Esophagus (tissue), 2 donors: Measurements from ENCODE around the gene ESRRB. TPM values are rescaled to one million over a fixed set of nuclear protein-coding genes. Genes with fewer than 3 reads are reported as not detected.

Experiments
- H3K27ac ChIP-seq, 2 donors: one replicate each; pipeline ENCODE4 v1.5.1; 2013; ENCODE audit warnings: low read depth in 2 of 2, mild to moderate bottlenecking in 2 of 2, inconsistent platforms in 1 of 2, low read length in 1 of 2, moderate library complexity in 1 of 2
- H3K27me3 ChIP-seq, 2 donors: one replicate each; pipeline ENCODE4 v1.6.1; 2013; ENCODE audit warnings: low read length in 2 of 2, control low read depth in 1 of 2, mild to moderate bottlenecking in 1 of 2; ENCODE audit not compliant: insufficient read depth in 2 of 2, control insufficient read depth in 1 of 2
- H3K36me3 ChIP-seq, 2 donors: one replicate each; pipeline ENCODE4 v1.6.1; 2013; ENCODE audit warnings: low read length in 1 of 2; ENCODE audit not compliant: control insufficient read depth in 2 of 2, insufficient read depth in 2 of 2
- H3K4me1 ChIP-seq, 2 donors: one replicate each; pipeline ENCODE4 v1.6.1; 2013; ENCODE audit warnings: low read length in 1 of 2; ENCODE audit not compliant: control insufficient read depth in 2 of 2, insufficient read depth in 2 of 2
- H3K4me3 ChIP-seq, 2 donors: one replicate each; pipeline ENCODE4 v1.5.1; 2013; ENCODE audit warnings: low read length in 2 of 2, mild to moderate bottlenecking in 2 of 2, low read depth in 1 of 2, moderate library complexity in 1 of 2
- H3K9me3 ChIP-seq, 2 donors: one replicate each; pipeline ENCODE4 v1.6.1; 2013; ENCODE audit warnings: mild to moderate bottlenecking in 2 of 2, low read depth in 1 of 2, low read length in 1 of 2, moderate library complexity in 1 of 2; ENCODE audit not compliant: control insufficient read depth in 2 of 2, insufficient read depth in 1 of 2
- WGBS, 2 donors: extraction: QIAGEN DNeasy Blood & Tissue Kit; methylation state at CpG; one replicate each; pipeline ENCODE4 v1.1.7; 2013; 5-methylcytosine and 5-hydroxymethylcytosine counted together
- polyA plus RNA-seq, 2 donors: library from polyadenylated mRNA; stranded (reverse); fragments of 200-250 nt; gene quantifications; one replicate each; pipeline ENCODE4 v1.2.3, GENCODE V29; 2013
- donor health status: healthy with polysubstance abuse.
- donor health status: Bipolar disorder and iron deficiency.

ESRRB gene
- polyA plus RNA-seq, 2 donors, result 0.06 TPM; not detected in 1

- Histone ChIP-seq H3K9me3 (no peaks in the 10 kb centered on the region), H3K4me3 (no peak overlapping the region), H3K27ac (no peak overlapping the region), H3K27me3 (peaks cover 4 to 8% of the 10 kb centered on the region in 2 donors), H3K4me1 (peaks cover 6% of the 10 kb centered on the region in 2 donors), H3K36me3 (no peaks in the 10 kb centered on the region)
- 17 to 20% methylated on average over 5 of the region's 5 CpGs for WGBS, 2 donors
Measured at GRCh38 chr14:76377735-76378074, 1.8 kb downstream of the ESRRB start.

- Histone ChIP-seq H3K4me3 (no peak overlapping the region), H3K9me3 (no peaks in the 10 kb centered on the region), H3K4me1 (peaks cover 3 to 6% of the 10 kb centered on the region in 2 donors), H3K27me3 (peaks cover 4 to 8% of the 10 kb centered on the region in 2 donors), H3K27ac (no peak overlapping the region), H3K36me3 (no peaks in the 10 kb centered on the region)
- 32 to 40% methylated on average over 7 of the region's 7 CpGs for WGBS, 2 donors
Measured at GRCh38 chr14:76380991-76381390, 5.1 kb downstream of the ESRRB start.

DNA sequence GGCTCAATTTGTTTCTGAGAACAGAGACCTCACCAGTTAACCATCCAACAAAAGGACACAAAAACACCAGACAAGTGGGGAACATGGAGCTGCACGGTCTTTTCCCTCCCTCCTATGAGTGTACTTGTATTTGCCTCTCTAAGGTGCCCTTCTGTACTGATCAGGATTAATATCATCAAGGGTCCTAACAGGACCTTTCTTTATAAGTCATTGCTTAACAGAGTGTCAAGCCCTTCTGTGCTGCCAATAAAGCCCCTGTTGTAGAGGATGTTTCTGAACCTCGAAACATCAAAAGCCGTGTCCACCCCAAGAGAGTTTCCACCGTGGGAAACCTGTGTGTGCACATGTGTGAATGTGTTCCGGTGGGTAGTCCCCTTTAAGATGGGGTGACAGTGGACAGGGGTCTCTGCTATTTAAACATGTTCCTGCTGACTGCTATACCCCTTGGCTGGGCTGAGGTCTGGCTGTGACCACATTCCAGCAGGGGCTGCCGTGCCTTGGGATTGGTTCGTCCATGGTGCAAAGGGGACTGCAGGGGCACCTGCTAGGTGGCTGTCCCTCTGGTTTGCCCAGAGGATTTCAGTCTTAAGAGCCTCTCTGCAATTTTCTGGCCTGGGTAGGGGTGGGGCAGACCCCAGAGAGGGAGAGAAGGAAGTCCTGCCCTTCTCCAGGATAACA lies 6.0 kb downstream of the ESRRB start:
- WGBS, 2 donors, result 75 to 77% methylated on average over 7 of the region's 7 CpGs
- Histone ChIP-seq H3K36me3 (no peaks in the 10 kb centered on the region), H3K9me3 (no peaks in the 10 kb centered on the region), H3K27me3 (peaks cover 4 to 8% of the 10 kb centered on the region in 2 donors), H3K4me3 (no peak overlapping the region), H3K27ac (no peak overlapping the region), H3K4me1 (peaks cover 0 to 3% of the 10 kb centered on the region in 2 donors)

- Histone ChIP-seq H3K9me3 (no peaks in the 10 kb centered on the region), H3K27me3 (peaks cover 4 to 5% of the 10 kb centered on the region in 2 donors), H3K4me1 (peaks cover 0 to 2% of the 10 kb centered on the region in 2 donors), H3K4me3 (no peak overlapping the region), H3K27ac (no peak overlapping the region), H3K36me3 (no peaks in the 10 kb centered on the region)
- 46 to 50% methylated on average over 1 of the region's 1 CpG for WGBS, 2 donors
Measured at GRCh38 chr14:76382495-76382832, 6.5 kb downstream of the ESRRB start.

GRCh38 chr14:76385435-76385834 lies 9.5 kb downstream of the ESRRB start:
- Histone ChIP-seq H3K27ac (no peak overlapping the region), H3K4me3 (no peak overlapping the region), H3K4me1 (no peaks in the 10 kb centered on the region), H3K9me3 (no peaks in the 10 kb centered on the region), H3K27me3 (peaks cover 0 to 3% of the 10 kb centered on the region in 2 donors), H3K36me3 (no peaks in the 10 kb centered on the region)
- 49 to 58% methylated on average over 4 of the region's 4 CpGs for WGBS, 2 donors

DNA sequence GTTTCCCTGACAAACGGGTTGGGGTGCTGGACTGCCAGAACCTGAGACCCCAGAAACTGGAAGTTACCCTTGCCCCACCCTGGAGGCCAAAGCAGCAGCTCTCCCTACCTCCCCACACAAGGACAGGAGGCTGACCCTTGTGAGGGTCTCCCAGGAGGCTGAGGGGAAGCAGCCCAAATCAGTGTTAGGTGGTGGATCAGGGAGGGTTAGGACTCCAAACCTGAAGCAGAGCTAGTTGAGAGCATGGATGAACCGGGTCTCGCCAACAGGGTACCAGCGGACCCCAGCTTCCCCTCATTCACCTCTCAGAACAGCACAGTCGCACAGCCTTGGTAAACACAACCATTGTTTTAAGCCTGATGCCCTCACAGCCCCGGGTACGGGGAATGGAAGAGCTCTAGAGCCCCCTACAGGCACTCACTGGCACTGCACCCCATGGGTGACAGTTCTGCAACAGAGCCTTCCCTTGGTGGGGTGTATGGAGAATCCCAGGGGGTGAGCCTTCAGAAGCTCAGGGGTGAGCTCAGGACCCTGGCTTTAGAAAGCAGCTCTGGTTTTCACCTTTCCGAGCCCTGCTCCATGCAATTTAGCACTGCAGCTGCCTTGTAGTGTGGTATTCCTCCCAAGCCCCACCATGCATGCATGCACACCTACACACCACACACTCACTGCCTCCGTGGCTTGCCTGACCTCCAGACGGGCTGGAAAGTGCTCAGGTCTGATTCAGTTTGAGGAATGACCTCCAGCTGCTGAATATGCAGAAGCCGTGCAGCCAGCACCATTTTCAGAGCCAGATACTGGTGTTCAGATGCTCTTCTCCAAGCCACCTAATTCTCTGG lies 11.2 kb downstream of the ESRRB start:
- Histone ChIP-seq H3K27me3 (peaks cover 0 to 3% of the 10 kb centered on the region in 2 donors), H3K9me3 (no peaks in the 10 kb centered on the region), H3K27ac (no peak overlapping the region), H3K36me3 (no peaks in the 10 kb centered on the region), H3K4me3 (no peak overlapping the region), H3K4me1 (no peaks in the 10 kb centered on the region)
- 15 to 16% methylated on average over 11 of the region's 11 CpGs for WGBS, 2 donors

GRCh38 chr14:76389841-76390240 lies 13.9 kb downstream of the ESRRB start:
- Histone ChIP-seq H3K27ac (no peak overlapping the region), H3K4me1 (no peaks in the 10 kb centered on the region), H3K36me3 (no peaks in the 10 kb centered on the region), H3K27me3 (no peaks in the 10 kb centered on the region), H3K4me3 (no peak overlapping the region), H3K9me3 (no peaks in the 10 kb centered on the region)
- 83 to 84% methylated on average over 9 of the region's 9 CpGs for WGBS, 2 donors

- Histone ChIP-seq H3K27ac (no peak overlapping the region), H3K36me3 (no peaks in the 10 kb centered on the region), H3K27me3 (no peaks in the 10 kb centered on the region), H3K9me3 (no peaks in the 10 kb centered on the region), H3K4me1 (no peaks in the 10 kb centered on the region), H3K4me3 (no peak overlapping the region)
- WGBS, 2 donors, result 90 to 95% methylated on average over 7 of the region's 7 CpGs
Measured at GRCh38 chr14:76390621-76391020, 14.7 kb downstream of the ESRRB start.

- Histone ChIP-seq H3K4me3 (no peak overlapping the region), H3K36me3 (no peaks in the 10 kb centered on the region), H3K27me3 (no peaks in the 10 kb centered on the region), H3K27ac (no peak overlapping the region), H3K9me3 (no peaks in the 10 kb centered on the region), H3K4me1 (no peaks in the 10 kb centered on the region)
- 66 to 71% methylated on average over 12 of the region's 12 CpGs for WGBS, 2 donors
Measured at GRCh38 chr14:76391981-76392690, 16.2 kb downstream of the ESRRB start.
